H1 (cell line): ENCODE measurements around the gene INPP4A. TPM values are rescaled to one million over a fixed set of nuclear protein-coding genes. Genes with fewer than 3 reads are reported as not detected.

ENCODE experiments used
- BACH1 ChIP-seq: IDR thresholded peaks from 2 replicates; pipeline ENCODE4 v1.6.1; 2012; ENCODE audit warnings: low read length, improper control_type of control experiment
- CBX5 ChIP-seq: fragments of 300-800, 300-1000 bp; sonication (generic); IDR thresholded peaks from 2 replicates; pipeline ENCODE4 v1.7.1; 2016; ENCODE audit warnings: antibody characterized with exemption, low read length, low read depth
- EGR1 ChIP-seq: IDR thresholded peaks from 2 replicates; pipeline ENCODE4 v1.6.1; 2011; ENCODE audit warnings: low read depth, low read length, borderline replicate concordance
- RAD21 ChIP-seq, 2 experiments: IDR thresholded peaks in 1 of 2; conservative IDR thresholded peaks in 1 of 2; 2 replicates each; pipeline ENCODE4 v1.6.1; 2011; ENCODE audit warnings: low read depth in 2 of 2, low read length in 2 of 2, improper control_type of control experiment in 1 of 2, inconsistent platforms in 1 of 2, mild to moderate bottlenecking in 1 of 2, moderate library complexity in 1 of 2
- RNF2 ChIP-seq: fragments of 200-900, 300-1000 bp; sonication (generic); IDR thresholded peaks from 2 replicates; pipeline ENCODE4 v1.7.1; 2016; ENCODE audit warnings: borderline replicate concordance, low read depth, mild to moderate bottlenecking, antibody characterized with exemption, low read length; ENCODE audit not compliant: poor library complexity, severe bottlenecking; ENCODE audit errors: missing control alignments
- polyA plus RNA-seq, 7 experiments: library from polyadenylated mRNA; depleted of rRNA in 3 of 7; stranded (reverse) in 5 of 7; unstranded in 2 of 7; fragments of >200 nt in 5 of 7; fragments of 200-250 nt in 2 of 7; gene quantifications; 1 replicate in 5 of 7; 2 replicates in 1 of 7; 4 replicates in 1 of 7; pipeline versions ENCODE4 v1.2.1 to v1.2.3, GENCODE V29; 2011 to 2013; ENCODE audit warnings: missing spikeins in 2 of 7, mixed read lengths in 2 of 7
- total RNA-seq: library from RNA; stranded (reverse); fragmentation: NEBNext Ultra II Directional; extraction: Animal tissue kit (Norgen Biotek cat#: 25700); gene quantifications from 2 replicates; pipeline ENCODE4 v1.2.1, GENCODE V29; 2021

The INPP4A gene
- total and polyA plus RNA-seq, 2 of the 8 experiments (the other 6 are each of a cell fraction or from before 2014, with no cell fraction given): 25.6 to 34.3 TPM

DNA sequence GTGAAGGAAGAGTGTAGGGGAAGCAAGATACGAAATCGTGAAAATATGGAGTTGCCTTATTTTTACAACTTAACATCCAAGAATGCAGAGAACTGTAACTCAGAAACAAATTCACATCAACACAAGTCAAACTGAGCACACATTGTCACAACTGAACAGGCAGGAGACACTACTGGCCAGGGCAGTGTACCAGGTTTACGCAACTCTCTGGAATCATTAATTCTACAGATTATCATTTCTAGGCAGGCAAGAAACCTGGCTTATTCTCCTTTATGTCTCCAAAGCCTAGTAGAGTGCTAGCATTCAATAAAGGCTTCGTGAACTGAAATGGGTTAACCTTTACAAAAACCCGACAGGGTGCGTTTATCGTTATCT lies 163.1 kb downstream of the INPP4A start (continued):
- TF ChIP-seq RAD21 (IDR thresholded peaks at IDR 0.05 in 1 of 2, conservative IDR thresholded peaks at IDR 0.05 in 1 of 2; ENCODE audit: low read depth in 2 of 2, low read length in 2 of 2) (no peak), CBX5 (no peak), BACH1 (no peak), EGR1 (no peak), RNF2 (no peak)
